Colonic mucosa (tissue), 4 donors: ENCODE data around the gene JAKMIP1. TPM values are rescaled to one million over a fixed set of nuclear protein-coding genes. Genes with fewer than 3 reads are reported as not detected.

Source experiments
- DNase-seq: peaks from one replicate; pipeline ENCODE4 v3.0.0-alpha.2; 2020
- H3K27ac ChIP-seq: fragments of 200-600 bp; one replicate; pipeline ENCODE4 v1.8.0; 2021
- H3K27me3 ChIP-seq: fragments of 200-600 bp; one replicate; pipeline ENCODE4 v1.8.0; 2021
- H3K36me3 ChIP-seq: fragments of 200-600 bp; one replicate; pipeline ENCODE4 v1.8.0; 2021
- H3K4me1 ChIP-seq: fragments of 200-600 bp; one replicate; pipeline ENCODE4 v1.8.0; 2021; ENCODE audit warnings: mild to moderate bottlenecking
- H3K4me3 ChIP-seq: fragments of 200-600 bp; one replicate; pipeline ENCODE4 v1.8.0; 2021
- H3K9ac ChIP-seq, 2 donors: one replicate each; pipeline ENCODE4 v1.7.0; 2013; ENCODE audit warnings: control low read depth in 2 of 2, low read depth in 2 of 2, low read length in 2 of 2
- H3K9me3 ChIP-seq: fragments of 200-600 bp; one replicate; pipeline ENCODE4 v1.8.0; 2021
- intact Hi-C: fragments of 100-400 bp; cut with DNase I; formaldehyde crosslinking; loops from one replicate; pipeline ENCODE4 v1.14.1; 2022
- total RNA-seq, 2 donors: library from RNA; stranded (reverse); fragmentation: NEBNext Ultra II Directional in 1 of 2; extraction: Animal tissue kit (Norgen Biotek cat#: 25700) in 1 of 2; gene quantifications; one replicate each; pipeline ENCODE4 v1.2.1, GENCODE V29; 2021
- TF ChIP-seq, protein P1 (sequence below): fragments of 200-600 bp; IDR thresholded peaks from one replicate; pipeline ENCODE4 v1.8.0; 2022; ENCODE audit warnings: antibody characterized with exemption, mild to moderate bottlenecking
- donor health status: healthy.
- donor health status: DM: no; HTN: no; CAD: no.
- donor health status: DM: no; HTN: no; CAD: no.

Gene JAKMIP1
- total RNA-seq, 2 donors from 2014 or later = 0.19 to 0.42 TPM

DNA sequence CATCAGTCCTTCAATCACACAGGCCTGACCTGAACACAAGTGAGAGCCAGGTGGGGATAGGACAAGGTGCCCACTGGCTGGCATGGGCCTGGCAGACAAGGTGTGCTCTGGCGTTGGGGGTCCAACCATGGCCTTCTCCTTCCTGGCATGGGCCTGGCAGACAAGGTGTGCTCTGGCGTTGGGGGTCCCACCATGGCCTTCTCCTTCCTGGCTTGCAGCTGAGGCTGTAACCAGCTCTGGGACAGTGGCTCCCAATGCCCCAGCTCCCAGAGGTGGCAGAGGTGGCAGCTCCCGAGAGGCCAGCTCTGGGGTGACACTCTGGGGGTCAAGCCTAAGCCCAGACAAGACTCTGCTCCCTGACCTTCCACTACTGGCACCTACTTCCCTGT, 62.6 kb downstream of the JAKMIP1 start:
- no peaks in the 10 kb centered on the region for H3K36me3 ChIP-seq
- no peak for DNase-seq
- intact Hi-C loops = no loop called here

GRCh38 chr4:6137027-6137746, 63.2 kb downstream of the JAKMIP1 start:
- no peaks in the 10 kb centered on the region for H3K36me3 ChIP-seq
- H3K9ac ChIP-seq = no peak overlapping the region
- H3K4me1 ChIP-seq = no peaks in the 10 kb centered on the region
- DNase-seq = no peak
- no peak overlapping the region for H3K27ac ChIP-seq
- no peaks in the 10 kb centered on the region for H3K9me3 ChIP-seq
- H3K27me3 ChIP-seq = no peaks in the 10 kb centered on the region
- no peak overlapping the region for H3K4me3 ChIP-seq
- TF ChIP-seq, protein P1, sequence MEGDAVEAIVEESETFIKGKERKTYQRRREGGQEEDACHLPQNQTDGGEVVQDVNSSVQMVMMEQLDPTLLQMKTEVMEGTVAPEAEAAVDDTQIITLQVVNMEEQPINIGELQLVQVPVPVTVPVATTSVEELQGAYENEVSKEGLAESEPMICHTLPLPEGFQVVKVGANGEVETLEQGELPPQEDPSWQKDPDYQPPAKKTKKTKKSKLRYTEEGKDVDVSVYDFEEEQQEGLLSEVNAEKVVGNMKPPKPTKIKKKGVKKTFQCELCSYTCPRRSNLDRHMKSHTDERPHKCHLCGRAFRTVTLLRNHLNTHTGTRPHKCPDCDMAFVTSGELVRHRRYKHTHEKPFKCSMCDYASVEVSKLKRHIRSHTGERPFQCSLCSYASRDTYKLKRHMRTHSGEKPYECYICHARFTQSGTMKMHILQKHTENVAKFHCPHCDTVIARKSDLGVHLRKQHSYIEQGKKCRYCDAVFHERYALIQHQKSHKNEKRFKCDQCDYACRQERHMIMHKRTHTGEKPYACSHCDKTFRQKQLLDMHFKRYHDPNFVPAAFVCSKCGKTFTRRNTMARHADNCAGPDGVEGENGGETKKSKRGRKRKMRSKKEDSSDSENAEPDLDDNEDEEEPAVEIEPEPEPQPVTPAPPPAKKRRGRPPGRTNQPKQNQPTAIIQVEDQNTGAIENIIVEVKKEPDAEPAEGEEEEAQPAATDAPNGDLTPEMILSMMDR = no peak
- intact Hi-C loops = no loop called here

More for the DNA sequence above, 62.6 kb downstream of the JAKMIP1 start:
- H3K9ac ChIP-seq = no peak overlapping the region
- H3K27me3 ChIP-seq = no peaks in the 10 kb centered on the region
- no peaks in the 10 kb centered on the region for H3K4me1 ChIP-seq
- no peak overlapping the region for H3K4me3 ChIP-seq
- no peaks in the 10 kb centered on the region for H3K9me3 ChIP-seq
- TF ChIP-seq, protein P1 = no peak
- H3K27ac ChIP-seq = no peak overlapping the region

DNA sequence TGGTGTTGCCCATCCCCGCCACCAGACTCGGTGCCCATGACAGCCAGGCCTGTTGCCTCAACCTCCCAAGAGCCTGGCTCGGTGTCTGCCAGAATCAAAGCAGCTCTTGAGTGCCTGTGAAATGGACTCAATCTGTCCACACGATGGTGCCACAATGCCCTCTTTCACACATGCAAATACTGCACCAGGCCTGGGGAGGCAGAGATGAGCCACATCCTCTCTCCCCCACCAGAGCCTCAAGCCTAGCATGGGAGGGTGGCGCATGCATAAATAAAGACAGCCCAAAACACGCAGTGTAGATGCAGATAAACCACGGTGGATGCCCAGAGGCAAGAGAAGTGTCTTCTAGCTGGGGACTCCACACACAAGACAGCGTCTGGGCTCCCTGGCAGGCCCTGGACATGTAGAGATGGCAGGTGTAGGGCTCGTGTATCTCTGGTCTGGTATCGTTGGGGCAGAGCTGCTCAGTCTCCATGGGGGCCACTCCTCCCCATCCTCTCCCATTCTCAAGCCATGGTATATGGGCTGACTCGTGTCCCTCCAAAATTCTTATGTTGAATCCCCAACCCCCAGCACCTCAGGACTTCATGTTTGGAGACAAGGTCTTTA, 65.6 kb downstream of the JAKMIP1 start:
- intact Hi-C loops = no loop called here
- Histone ChIP-seq H3K27ac (no peak overlapping the region), H3K9me3 (no peaks in the 10 kb centered on the region), H3K27me3 (no peaks in the 10 kb centered on the region), H3K4me3 (no peak overlapping the region), H3K4me1 (no peaks in the 10 kb centered on the region), H3K36me3 (no peaks in the 10 kb centered on the region), H3K9ac (no peak overlapping the region)
- no peak for DNase-seq
- TF ChIP-seq, protein P1 = no peak

DNA sequence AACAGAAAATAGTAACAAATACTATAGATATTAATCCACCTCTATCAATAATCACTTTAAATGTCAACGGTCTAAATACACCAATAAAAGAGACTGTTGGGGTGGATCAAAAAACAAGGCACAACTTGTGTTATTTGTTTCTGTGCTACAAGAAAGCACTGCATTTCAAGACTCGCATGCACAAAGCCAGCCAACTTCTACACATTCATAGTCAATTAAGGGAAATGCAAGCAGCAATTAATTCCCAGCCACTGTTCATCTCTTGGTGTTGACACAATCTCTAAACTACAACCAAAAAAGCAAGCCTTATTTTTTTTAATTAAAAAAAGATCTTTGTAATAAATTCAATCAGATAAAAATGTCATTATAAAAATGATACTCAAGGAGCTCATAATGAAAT, 67.6 kb downstream of the JAKMIP1 start:
- no peak for DNase-seq
- no peaks in the 10 kb centered on the region for H3K27me3 ChIP-seq
- H3K36me3 ChIP-seq = no peaks in the 10 kb centered on the region
- no peaks in the 10 kb centered on the region for H3K4me1 ChIP-seq
- H3K9me3 ChIP-seq = no peaks in the 10 kb centered on the region
- no peak overlapping the region for H3K27ac ChIP-seq
- H3K4me3 ChIP-seq = no peak overlapping the region
- TF ChIP-seq, protein P1 = no peak
- intact Hi-C loops = no loop called here
- H3K9ac ChIP-seq = no peak overlapping the region

DNA sequence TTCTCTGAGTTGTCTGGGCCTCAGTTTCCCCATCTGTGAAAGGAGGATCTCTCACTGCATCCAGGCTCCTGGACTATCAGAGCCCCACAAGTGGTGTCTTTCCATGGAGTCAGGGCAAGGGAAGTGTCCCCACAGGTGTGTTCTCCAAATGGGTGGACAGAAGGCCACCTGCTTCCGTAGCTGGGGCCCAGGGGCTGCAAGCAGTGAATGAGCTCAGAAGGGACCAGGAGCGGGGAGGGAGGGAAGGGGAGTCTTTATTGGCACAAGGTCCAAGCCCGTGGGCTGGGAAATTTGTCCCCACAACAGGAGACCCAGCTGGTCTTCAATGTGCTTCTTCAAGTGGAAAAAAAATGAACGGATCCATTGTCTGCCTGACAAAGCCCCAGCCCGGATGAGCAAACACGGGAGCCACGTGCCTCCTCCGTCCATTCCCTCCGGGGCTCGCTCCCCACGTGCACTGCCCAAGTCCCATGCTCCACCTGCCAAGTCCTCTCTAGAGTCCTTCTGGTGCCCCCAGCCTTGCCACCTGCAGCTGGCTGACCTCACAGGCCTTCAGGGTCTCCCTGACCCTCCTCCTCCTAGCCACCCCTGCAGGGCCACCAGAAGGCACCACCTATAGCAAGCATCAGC, 72.0 kb downstream of the JAKMIP1 start:
- H3K4me3 ChIP-seq = no peak overlapping the region
- TF ChIP-seq, protein P1 = no peak
- DNase-seq = no peak
- no peak overlapping the region for H3K9ac ChIP-seq
- no peaks in the 10 kb centered on the region for H3K27me3 ChIP-seq
- H3K27ac ChIP-seq = no peak overlapping the region
- no peaks in the 10 kb centered on the region for H3K36me3 ChIP-seq
- H3K9me3 ChIP-seq = no peaks in the 10 kb centered on the region
- intact Hi-C loops = no loop called here
- no peaks in the 10 kb centered on the region for H3K4me1 ChIP-seq
